HCEC 1CT (cell line): ENCODE measurements around the gene ZIC5.

Experiments used
- DNase-seq: peaks from one replicate; pipeline ENCODE4 v3.0.0-alpha.2; 2017

ZIC5 gene

DNA sequence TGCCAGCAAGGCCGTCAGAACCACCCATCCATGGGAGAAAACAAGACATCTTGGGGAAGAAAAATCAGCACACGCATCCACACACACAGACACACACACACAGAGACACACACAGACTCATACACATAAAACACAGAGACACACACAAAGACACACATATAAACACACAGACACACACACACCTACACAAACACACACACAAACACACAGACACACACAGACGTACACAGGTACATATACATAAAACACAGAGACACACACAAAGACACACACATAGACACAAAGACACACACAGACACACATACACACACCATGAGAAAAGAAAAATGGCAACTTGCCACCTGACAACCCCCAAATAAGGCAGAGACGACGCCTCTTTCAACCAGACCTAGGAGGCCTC is 40.6 kb downstream of the ZIC5 start:
- DNase-seq, result no peak

DNA sequence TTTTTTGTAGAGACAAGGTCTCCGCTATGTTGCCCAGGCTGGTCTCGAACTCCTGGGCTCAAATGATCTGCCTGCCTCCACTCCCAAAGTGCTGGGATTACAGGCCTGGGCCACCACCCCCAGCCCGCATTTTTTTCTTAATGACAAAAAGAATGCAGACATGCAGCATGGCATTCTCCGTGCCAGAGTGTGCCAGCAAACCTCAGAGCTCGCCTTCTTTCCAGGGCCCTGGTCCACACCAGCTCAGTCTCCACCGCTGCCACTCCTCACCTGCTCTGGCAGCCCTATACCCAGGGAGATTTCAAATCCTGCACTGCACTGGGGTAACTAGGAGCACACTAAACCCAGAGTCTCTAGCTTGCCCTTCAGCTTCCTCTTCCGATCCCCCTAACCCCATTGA is 41.7 kb downstream of the ZIC5 start:
- DNase-seq, result no peak

DNA sequence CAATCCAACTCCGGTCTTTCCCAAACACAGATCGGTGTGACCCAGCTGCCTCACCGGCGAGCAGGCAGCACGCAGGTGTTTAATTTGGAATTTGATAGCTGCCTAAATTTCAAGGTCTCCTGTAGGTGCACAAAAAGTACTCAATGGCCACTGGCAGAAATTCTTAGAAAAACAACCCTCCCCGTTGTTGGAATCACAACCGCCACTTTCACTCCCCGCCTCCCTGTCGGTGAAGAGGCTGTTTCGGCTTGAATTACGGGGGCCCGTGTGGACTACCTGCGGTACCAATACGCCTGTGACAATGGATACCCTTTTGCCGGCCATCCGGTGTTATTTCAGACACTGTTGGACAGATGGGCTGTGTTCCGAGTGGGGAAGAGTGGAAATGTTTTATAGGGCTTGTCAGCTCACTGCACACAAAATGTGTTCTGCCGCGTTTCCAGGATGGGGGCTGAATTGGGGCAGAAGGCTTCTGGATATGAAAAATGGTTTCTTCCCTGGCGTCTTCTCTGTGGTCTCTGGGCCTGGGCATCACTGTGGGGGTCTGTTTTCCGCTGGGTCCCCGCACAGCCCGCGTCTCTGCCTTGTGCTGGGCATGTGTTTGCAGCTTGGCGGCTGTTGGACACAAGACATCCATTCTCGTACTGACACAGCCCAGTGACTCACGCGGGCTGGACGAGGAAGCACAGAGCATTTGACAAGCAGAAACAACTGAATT is 45.4 kb downstream of the ZIC5 start:
- DNase-seq, result no peak

DNA sequence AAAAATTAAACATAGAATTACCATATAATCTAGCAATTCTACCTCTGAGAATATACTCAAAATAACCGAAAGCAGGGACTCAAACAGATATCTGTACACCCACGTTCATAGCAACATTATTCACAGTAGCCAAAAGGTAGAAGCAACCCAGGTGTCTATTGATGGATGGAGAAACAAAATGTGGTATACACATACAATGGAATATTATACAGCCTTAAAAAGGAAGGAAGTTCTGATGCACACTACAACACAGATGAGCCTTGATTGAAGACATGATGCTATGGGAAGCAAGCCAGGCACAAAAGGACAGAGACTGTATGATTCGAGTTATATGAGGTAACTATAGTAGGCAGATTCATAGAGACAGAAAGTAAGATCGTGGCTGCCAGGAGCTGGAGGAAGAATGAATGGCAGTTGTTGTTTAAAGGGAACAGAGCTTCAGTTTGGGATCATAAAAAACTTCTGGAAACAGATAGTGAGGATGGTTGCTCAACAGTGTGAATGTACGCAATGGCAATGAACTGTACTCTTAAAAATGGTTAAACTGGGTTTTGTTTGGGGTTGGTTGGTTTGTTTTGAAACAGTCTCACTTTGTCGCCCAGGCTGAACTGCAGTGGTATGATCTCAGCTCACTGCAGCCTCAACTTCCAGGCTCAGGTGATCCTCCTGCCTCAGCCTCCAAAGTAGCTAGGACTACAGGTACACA is 47.5 kb downstream of the ZIC5 start:
- no peak for DNase-seq

DNA sequence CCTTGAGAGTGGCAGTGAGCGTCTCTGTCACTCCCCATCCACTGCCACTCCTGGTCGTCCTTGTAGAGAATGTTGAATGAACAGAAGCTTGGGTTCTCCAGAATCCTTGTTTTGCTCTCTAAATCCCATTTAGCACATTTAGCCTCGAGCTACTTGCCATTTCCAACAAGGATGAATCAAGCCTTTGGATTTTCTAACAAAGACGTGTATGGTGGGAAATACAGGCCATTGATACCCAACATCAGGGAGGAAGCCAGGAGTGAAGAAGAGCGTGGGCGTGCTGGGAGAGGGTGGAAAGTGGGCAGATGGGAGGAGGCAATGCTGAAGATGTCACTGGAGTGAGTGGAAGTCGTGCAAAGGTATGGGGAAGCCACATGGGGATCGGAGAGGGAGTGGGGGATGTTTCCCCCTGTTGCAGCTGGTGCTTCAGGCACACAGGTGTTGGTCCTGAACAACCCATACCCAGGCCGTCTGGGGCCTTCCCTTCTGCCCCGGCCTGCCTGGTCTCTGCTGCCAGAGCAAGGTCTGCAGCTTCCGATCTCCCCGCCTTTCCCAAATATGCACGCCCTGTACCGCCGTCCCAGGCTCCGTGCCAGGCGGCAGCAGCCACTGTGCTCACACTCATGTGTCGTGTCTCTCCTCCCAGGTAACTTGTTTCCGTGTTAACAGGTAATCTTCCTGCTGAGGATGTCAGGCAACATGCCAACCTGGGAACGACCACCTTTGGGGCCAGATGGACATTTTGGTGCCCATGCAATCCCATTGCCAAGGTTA is 48.7 kb downstream of the ZIC5 start:
- DNase-seq, result no peak

DNA sequence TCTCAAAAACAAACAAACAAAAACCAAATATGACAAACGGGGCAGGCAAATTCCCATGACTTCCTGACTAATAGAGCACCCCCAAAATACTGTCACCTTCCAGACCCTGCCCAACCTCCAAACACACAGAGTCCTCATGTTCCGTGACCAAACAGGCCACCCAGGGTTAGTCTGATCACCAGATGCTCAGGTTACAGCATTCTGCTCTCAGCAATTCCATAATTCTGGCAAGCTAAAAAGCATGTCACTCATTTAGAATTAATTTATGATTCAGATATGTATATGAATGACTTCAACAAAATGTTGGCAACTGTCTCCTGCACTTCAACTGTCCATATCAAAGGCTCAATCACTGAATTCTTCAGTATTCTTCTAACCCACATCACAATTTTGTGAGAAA is 52.4 kb downstream of the ZIC5 start:
- DNase-seq, result no peak

DNA sequence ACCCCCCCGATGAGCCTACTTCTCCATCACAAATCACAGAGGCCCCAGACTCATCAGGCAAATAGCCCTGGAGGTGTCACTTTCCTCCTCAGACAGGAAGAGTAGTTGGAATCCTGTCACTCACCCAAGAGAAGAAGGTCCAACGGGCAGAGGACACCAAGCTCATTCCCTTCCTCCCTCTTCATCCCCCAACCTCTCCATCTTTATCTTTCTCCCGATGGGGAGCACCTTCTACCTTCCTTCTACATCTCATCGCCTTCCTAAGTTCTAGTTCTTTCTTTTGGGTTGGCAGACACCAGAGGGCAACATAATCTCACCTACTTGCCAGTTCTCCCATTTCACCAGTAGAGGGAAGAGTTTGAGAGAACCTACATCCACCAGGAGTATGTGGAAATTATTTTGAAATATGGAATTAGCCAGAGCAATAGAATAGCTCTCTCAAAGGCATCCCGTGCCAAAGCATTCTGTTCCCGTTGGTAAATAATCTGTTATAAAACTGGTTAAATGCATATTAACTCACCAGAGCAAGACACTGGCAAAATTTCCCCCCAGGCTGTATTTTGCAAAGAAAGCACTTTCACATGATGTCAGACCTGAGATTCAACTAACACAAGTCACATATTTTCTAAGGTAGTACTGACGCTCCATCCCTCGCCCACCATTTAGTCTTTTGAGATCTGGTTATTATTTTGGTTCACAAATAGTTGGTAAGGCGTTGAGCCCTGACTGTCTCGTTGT is 55.0 kb downstream of the ZIC5 start:
- DNase-seq, result peak; percentile 66

DNA sequence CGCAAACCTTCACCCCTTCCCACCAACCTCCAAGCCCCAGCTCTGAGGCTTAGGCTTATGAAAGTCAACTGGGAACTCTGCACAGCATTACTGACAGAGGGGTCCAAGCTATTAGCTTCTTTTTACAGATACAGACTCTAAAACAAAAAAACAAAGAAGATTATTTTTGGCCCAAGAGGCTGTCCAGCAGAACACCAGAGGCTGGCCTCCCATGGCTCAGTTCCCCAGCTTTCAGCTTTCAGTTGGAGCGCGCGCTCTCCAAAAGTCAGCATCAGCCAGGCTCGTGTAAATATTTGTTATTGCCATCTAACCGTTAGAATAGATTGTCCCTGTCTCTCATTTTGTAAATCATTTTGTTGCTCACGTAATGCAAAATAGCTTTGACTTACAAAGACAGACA is 58.4 kb downstream of the ZIC5 start:
- no peak for DNase-seq
